H1 (cell line): Measurements from ENCODE around the gene ANKDD1A. TPM values are rescaled to one million over a fixed set of nuclear protein-coding genes. Genes with fewer than 3 reads are reported as not detected.

Experiments
- CTCF ChIA-PET: fragments of 300-600 bp; sonication (Branson Sonifier 250); formaldehyde crosslinking; loops from one replicate; lab custom pipeline; 2021; ENCODE audit not compliant: partially characterized antibody; lab: Charles Lee
- POLR2A ChIA-PET: fragments of 300-600 bp; sonication (Branson Sonifier 250); formaldehyde crosslinking; loops from one replicate; lab custom pipeline; 2021; ENCODE audit warnings: inconsistent platforms; ENCODE audit not compliant: partially characterized antibody; lab: Charles Lee
- DNase-seq, 2 experiments: peaks; one replicate each; pipeline versions ENCODE4 v3.0.0 to v3.0.0-alpha.2; 2010 to 2022; ENCODE audit warnings: low spot score in 2 of 2, low read depth in 1 of 2, mixed read lengths in 1 of 2
- FAIRE-seq: peaks from 2 replicates; lab custom pipeline; 2011; peaks lifted over from hg19 to GRCh38; lab: Jason Lieb, UNC
- H2AFZ ChIP-seq: 2 replicates; pipeline ENCODE4 v1.8.1; 2012; ENCODE audit warnings: low read length, inconsistent platforms
- H2AK5ac ChIP-seq: 2 replicates; pipeline ENCODE4 v1.6.1; 2013; ENCODE audit warnings: low read depth, low read length
- H2BK120ac ChIP-seq: replicated peaks from 2 replicates; pipeline ENCODE3; 2013; ENCODE audit warnings: low read depth, low read length, inconsistent platforms
- H2BK12ac ChIP-seq: 2 replicates; pipeline ENCODE4 v1.6.1; 2013; ENCODE audit warnings: low read depth, low read length
- H2BK15ac ChIP-seq: 2 replicates; pipeline ENCODE4 v1.6.1; 2013; ENCODE audit warnings: low read length
- H2BK20ac ChIP-seq: 2 replicates; pipeline ENCODE4 v1.6.1; 2013; ENCODE audit warnings: low read length
- H2BK5ac ChIP-seq: 2 replicates; pipeline ENCODE4 v1.6.1; 2013; ENCODE audit warnings: low read depth, low read length
- H3K14ac ChIP-seq: 2 replicates; pipeline ENCODE4 v1.6.1; 2013; ENCODE audit warnings: inconsistent platforms; ENCODE audit not compliant: insufficient read length
- H3K18ac ChIP-seq: 2 replicates; pipeline ENCODE4 v1.6.1; 2013; ENCODE audit warnings: low read length; ENCODE audit errors: extremely low read depth
- H3K23ac ChIP-seq: 2 replicates; pipeline ENCODE4 v1.6.1; 2013; ENCODE audit warnings: inconsistent platforms; ENCODE audit not compliant: insufficient read length
- H3K23me2 ChIP-seq: 2 replicates; pipeline ENCODE4 v1.6.1; 2013; ENCODE audit warnings: low read depth, low read length
- H3K27ac ChIP-seq: 2 replicates; pipeline ENCODE4 v1.6.1; 2011; ENCODE audit warnings: low read depth, low read length, inconsistent platforms
- H3K27me3 ChIP-seq, 4 experiments: replicated peaks in 1 of 4; 1 replicate in 1 of 4; 2 replicates in 3 of 4; pipeline versions ENCODE4 v1.6.1 to v1.8.1; 2011 to 2013; ENCODE audit warnings: low read length in 3 of 4, mild to moderate bottlenecking in 3 of 4, inconsistent platforms in 2 of 4, mixed read lengths in 2 of 4, moderate library complexity in 1 of 4; ENCODE audit not compliant: control insufficient read depth in 3 of 4, insufficient read depth in 3 of 4; ENCODE audit errors: extremely low read depth in 1 of 4
- H3K36me3 ChIP-seq, 4 experiments: 2 replicates each; pipeline versions ENCODE4 v1.6.1 to v1.8.1; 2011 to 2013; ENCODE audit warnings: mild to moderate bottlenecking in 4 of 4, low read length in 3 of 4, moderate library complexity in 2 of 4, control low read depth in 1 of 4, inconsistent platforms in 1 of 4; ENCODE audit not compliant: insufficient read depth in 4 of 4, control insufficient read depth in 2 of 4
- H3K4ac ChIP-seq: replicated peaks from 2 replicates; pipeline ENCODE3; 2013; ENCODE audit warnings: low read length, low read depth, mixed read lengths, inconsistent platforms; ENCODE audit not compliant: insufficient read length
- H3K4me1 ChIP-seq, 4 experiments: replicated peaks in 1 of 4; 1 replicate in 1 of 4; 2 replicates in 3 of 4; pipeline versions ENCODE4 v1.6.1 to v1.8.1; 2011 to 2013; ENCODE audit warnings: low read length in 3 of 4, inconsistent platforms in 2 of 4, mixed read lengths in 1 of 4; ENCODE audit not compliant: insufficient read depth in 4 of 4, control insufficient read depth in 3 of 4
- H3K4me2 ChIP-seq, 2 experiments: 2 replicates each; pipeline versions ENCODE4 v1.6.1 to v1.8.1; 2011 to 2013; ENCODE audit warnings: low read depth in 2 of 2, low read length in 2 of 2, control low read depth in 1 of 2, inconsistent platforms in 1 of 2, mild to moderate bottlenecking in 1 of 2; ENCODE audit not compliant: insufficient read depth in 1 of 2
- H3K4me3 ChIP-seq, 4 experiments: fragments of 200-600, 300-600 bp in 1 of 4; sonication (generic), shearing (Covaris generic), sonication (Bioruptor Twin) in 1 of 4; 2 replicates each; pipeline versions ENCODE4 v1.5.1 to v1.8.1; 2011 to 2016; ENCODE audit warnings: low read length in 4 of 4, low read depth in 3 of 4, control low read depth in 2 of 4, inconsistent platforms in 2 of 4, mild to moderate bottlenecking in 2 of 4, mixed read lengths in 1 of 4, moderate library complexity in 1 of 4; ENCODE audit not compliant: insufficient read depth in 2 of 4; ENCODE audit errors: extremely low read depth in 1 of 4
- H3K56ac ChIP-seq: replicated peaks from 2 replicates; pipeline ENCODE3; 2013; ENCODE audit warnings: low read depth, mild to moderate bottlenecking, mixed read lengths, low read length, inconsistent platforms; ENCODE audit not compliant: insufficient read length
- H3K79me1 ChIP-seq: 2 replicates; pipeline ENCODE4 v1.6.1; 2013; ENCODE audit warnings: low read depth, low read length, control low read depth
- H3K79me2 ChIP-seq, 2 experiments: 2 replicates each; pipeline versions ENCODE4 v1.6.1 to v1.8.1; 2012 to 2013; ENCODE audit warnings: low read length in 2 of 2, mild to moderate bottlenecking in 2 of 2, inconsistent platforms in 1 of 2; ENCODE audit not compliant: insufficient read depth in 2 of 2, control insufficient read depth in 1 of 2
- H3K9ac ChIP-seq, 4 experiments: replicated peaks in 1 of 4; 1 replicate in 1 of 4; 2 replicates in 3 of 4; pipeline versions ENCODE4 v1.6.1 to v1.8.1; 2011 to 2013; ENCODE audit warnings: low read depth in 3 of 4, low read length in 3 of 4, control low read depth in 2 of 4, mild to moderate bottlenecking in 2 of 4, moderate library complexity in 2 of 4, inconsistent platforms in 1 of 4; ENCODE audit errors: extremely low read depth in 1 of 4
- H3K9me3 ChIP-seq, 2 experiments: 2 replicates each; pipeline versions ENCODE4 v1.6.1 to v1.8.1; 2012 to 2013; ENCODE audit warnings: mild to moderate bottlenecking in 2 of 2, moderate library complexity in 2 of 2, control low read depth in 1 of 2, inconsistent platforms in 1 of 2, low read depth in 1 of 2, low read length in 1 of 2, mixed read lengths in 1 of 2; ENCODE audit not compliant: insufficient read depth in 2 of 2
- H4K20me1 ChIP-seq, 2 experiments: replicated peaks in 1 of 2; 2 replicates each; pipeline versions ENCODE3 to v1.8.1; 2011 to 2013; ENCODE audit warnings: inconsistent platforms in 2 of 2, low read length in 2 of 2, mild to moderate bottlenecking in 1 of 2; ENCODE audit not compliant: insufficient read depth in 2 of 2, control insufficient read depth in 1 of 2
- H4K5ac ChIP-seq: 2 replicates; pipeline ENCODE4 v1.6.1; 2013; ENCODE audit warnings: low read length, low read depth, mixed read lengths, inconsistent platforms; ENCODE audit not compliant: insufficient read length
- H4K8ac ChIP-seq: 2 replicates; pipeline ENCODE4 v1.8.0; 2013; ENCODE audit warnings: mild to moderate bottlenecking, moderate library complexity, low read length, inconsistent platforms; ENCODE audit not compliant: insufficient read depth; ENCODE audit errors: extremely low read depth
- H4K91ac ChIP-seq: replicated peaks from 2 replicates; pipeline ENCODE3; 2013; ENCODE audit warnings: low read length, mixed read lengths, inconsistent platforms; ENCODE audit not compliant: insufficient read length
- CBX8 ChIP-seq: fragments of 300-800, 300-1000 bp; sonication (generic); IDR thresholded peaks from 2 replicates; pipeline ENCODE4 v1.7.1; 2016; ENCODE audit warnings: low read depth, low read length, borderline replicate concordance
- CREB1 ChIP-seq: IDR thresholded peaks from 2 replicates; pipeline ENCODE4 v1.6.1; 2012; ENCODE audit warnings: inconsistent platforms
- EZH2 ChIP-seq: fragments of 200-600 bp; sonication (generic); IDR thresholded peaks from 2 replicates; pipeline ENCODE4 v1.7.1; 2012; ENCODE audit warnings: low read depth, mild to moderate bottlenecking, moderate library complexity, low read length, inconsistent platforms; ENCODE audit not compliant: severe bottlenecking
- SIN3A ChIP-seq, 2 experiments: IDR thresholded peaks in 1 of 2; conservative IDR thresholded peaks in 1 of 2; 2 replicates each; pipeline ENCODE4 v1.6.1; 2011 to 2012; ENCODE audit warnings: low read length in 2 of 2, improper control_type of control experiment in 1 of 2, low read depth in 1 of 2, mild to moderate bottlenecking in 1 of 2
- TAF1 ChIP-seq: IDR thresholded peaks from 2 replicates; pipeline ENCODE4 v1.6.1; 2011; ENCODE audit warnings: mild to moderate bottlenecking, low read depth, low read length
- WGBS, 2 experiments: shearing (Covaris generic) in 1 of 2; methylation state at CpG; one replicate each; pipeline versions ENCODE4 v1.1.6 to v1.1.7; 2013 to 2015; ENCODE audit warnings: low lambda C conversion rate in 2 of 2, mixed read lengths in 2 of 2, inconsistent platforms in 1 of 2, low coverage in 1 of 2, missing lambda C conversion rate in 1 of 2; ENCODE audit not compliant: insufficient replicate concordance in 2 of 2, insufficient coverage in 1 of 2, insufficient read length in 1 of 2; ENCODE audit errors: extremely low coverage in 1 of 2, missing lambda C conversion rate in 1 of 2; 5-methylcytosine and 5-hydroxymethylcytosine counted together
- polyA plus RNA-seq, 7 experiments: library from polyadenylated mRNA; depleted of rRNA in 3 of 7; stranded (reverse) in 5 of 7; unstranded in 2 of 7; fragments of >200 nt in 5 of 7; fragments of 200-250 nt in 2 of 7; gene quantifications; 1 replicate in 5 of 7; 2 replicates in 1 of 7; 4 replicates in 1 of 7; pipeline versions ENCODE4 v1.2.1 to v1.2.3, GENCODE V29; 2011 to 2013; ENCODE audit warnings: missing spikeins in 2 of 7, mixed read lengths in 2 of 7
- total RNA-seq: library from RNA; stranded (reverse); fragmentation: NEBNext Ultra II Directional; extraction: Animal tissue kit (Norgen Biotek cat#: 25700); gene quantifications from 2 replicates; pipeline ENCODE4 v1.2.1, GENCODE V29; 2021

Gene ANKDD1A
- total and polyA plus RNA-seq, 2 of the 8 experiments (the other 6 are each of a cell fraction or from before 2014, with no cell fraction given): 4.1 to 5.0 TPM

- CTCF ChIA-PET: no interaction called here
- Histone ChIP-seq H2BK5ac (0 out of 2 replicates have a peak overlapping the region, but pooled peaks have one; percentile 16), H3K79me1 (no peaks in the 10 kb centered on the region; the same call in 1 of the 2 replicates), H3K27me3 (no peaks in the 10 kb centered on the region), H3K4me3 (no peak overlapping the region), H3K56ac (no peak overlapping the region), H2BK20ac (no peak overlapping the region), H2BK12ac (no peak overlapping the region), H3K9ac (no peak overlapping the region), H3K23me2 (no peaks in the 10 kb centered on the region), H3K14ac (no peak overlapping the region), H4K5ac (no peak overlapping the region)
- TF ChIP-seq CREB1: no peak
- TF ChIP-seq SIN3A (conservative IDR thresholded peaks at IDR 0.05 in 1 of 2, IDR thresholded peaks at IDR 0.05 in 1 of 2; ENCODE audit: low read depth in 1 of 2, low read length in 2 of 2): no peak
- no peak for TF ChIP-seq TAF1
- no peak for TF ChIP-seq CBX8
- no peak for TF ChIP-seq EZH2
- TF ChIP-seq, all 59 proteins: peak for 0
- Histone ChIP-seq H2BK120ac (no peak overlapping the region), H2AK5ac (no peak overlapping the region), H3K27ac (no peak overlapping the region), H3K79me2 (no peaks in the 10 kb centered on the region), H2AFZ (no peak overlapping the region), H4K91ac (no peak overlapping the region), H4K8ac (no peak overlapping the region), H2BK15ac (no peak overlapping the region), H3K4ac (no peak overlapping the region), H3K9me3 (no peaks in the 10 kb centered on the region), H3K4me2 (no peak overlapping the region), H3K4me1 (no peaks in the 10 kb centered on the region), H4K20me1 (peaks cover 0 to 3% of the 10 kb centered on the region in 2 experiments), H3K36me3 (0 out of 8 replicates have a peak, but pooled peaks cover 0 to 3% (median 0%) of the 10 kb centered on the region in 4 experiments), H3K18ac (no peak overlapping the region), H3K23ac (no peak overlapping the region)
- peak in 1 of 2 experiments; percentile 35 for DNase-seq
- POLR2A ChIA-PET: no interaction called here
- 92% methylated on average over 10 of the region's 10 CpGs; no CpG with 5 or more reads in 1 of the 2 experiments for WGBS, 2 experiments
- FAIRE-seq: no peak
Observed at GRCh38 chr15:64930019-64930652, 18.4 kb downstream of the ANKDD1A start.
